Suprapubic skin (tissue), 4 donors: Measurements from ENCODE around the gene EFCAB10. TPM values are rescaled to one million over a fixed set of nuclear protein-coding genes. Genes with fewer than 3 reads are reported as not detected.
"Not testable (repeated sequence)": the region's sequence is repeated elsewhere in the genome, so short reads cannot be mapped to it uniquely, and the experiment has no call there.

ENCODE experiments used
- DNase-seq, 2 donors: peaks; one replicate each; pipeline ENCODE4 v3.0.0-alpha.2; 2019; ENCODE audit warnings: low spot score in 2 of 2
- H3K27ac ChIP-seq: fragments of 200-600 bp; sonication (generic); one replicate; pipeline ENCODE4 v1.5.1; 2019
- H3K27me3 ChIP-seq: fragments of 200-600 bp; sonication (generic); one replicate; pipeline ENCODE4 v1.5.1; 2019
- H3K36me3 ChIP-seq: fragments of 200-600 bp; sonication (generic); one replicate; pipeline ENCODE4 v1.5.1; 2019
- H3K4me1 ChIP-seq: fragments of 200-600 bp; sonication (generic); one replicate; pipeline ENCODE4 v1.5.1; 2019
- H3K4me3 ChIP-seq: fragments of 200-600 bp; sonication (generic); one replicate; pipeline ENCODE4 v1.5.1; 2019; ENCODE audit warnings: mild to moderate bottlenecking
- H3K9me3 ChIP-seq: fragments of 200-600 bp; sonication (generic); one replicate; pipeline ENCODE4 v1.5.1; 2019
- CTCF ChIP-seq, 2 donors: fragments of 200-600 bp in 1 of 2; fragments of 450-650 bp in 1 of 2; sonication (generic) in 1 of 2; IDR thresholded peaks; one replicate each; pipeline ENCODE4 v1.5.1; 2016 to 2019; ENCODE audit warnings: antibody characterized with exemption in 2 of 2, mild to moderate bottlenecking in 1 of 2, moderate library complexity in 1 of 2
- EP300 ChIP-seq: sonication (generic); formaldehyde crosslinking; IDR thresholded peaks from one replicate; pipeline ENCODE4 v1.6.1; 2017; ENCODE audit warnings: antibody characterized with exemption
- POLR2A ChIP-seq, 2 donors: fragments of 450-650 bp; IDR thresholded peaks; one replicate each; pipeline ENCODE4 v1.6.1; 2017; ENCODE audit warnings: antibody characterized with exemption in 2 of 2, mild to moderate bottlenecking in 2 of 2, moderate library complexity in 2 of 2
- POLR2AphosphoS5 ChIP-seq, 3 donors: sonication (generic); formaldehyde crosslinking; IDR thresholded peaks; one replicate each; pipeline ENCODE4 v1.6.1; 2017; ENCODE audit warnings: antibody characterized with exemption in 3 of 3
- WGBS: methylation state at CpG from one replicate; pipeline ENCODE4 v1.1.5; 2018; 5-methylcytosine and 5-hydroxymethylcytosine counted together
- total RNA-seq, 4 donors: library from RNA; depleted of rRNA; stranded (reverse); fragments of >200 nt; gene quantifications; one replicate each; pipeline ENCODE4 v1.1.0, GENCODE V29; 2016

The EFCAB10 gene
- total RNA-seq, 4 donors from 2014 or later, result not detected

- Histone ChIP-seq H3K27me3 (no peaks in the 10 kb centered on the region), H3K36me3 (no peaks in the 10 kb centered on the region), H3K4me1 (peaks cover 17% of the 10 kb centered on the region), H3K9me3 (no peaks in the 10 kb centered on the region), H3K4me3 (peak overlapping the region; percentile 84), H3K27ac (peak overlapping the region; percentile 90)
- no peak for TF ChIP-seq EP300
- no peak for TF ChIP-seq CTCF (IDR thresholded peaks at IDR 0.05)
- no peak for TF ChIP-seq POLR2AphosphoS5 (IDR thresholded peaks at IDR 0.05)
- no peak for TF ChIP-seq POLR2A (IDR thresholded peaks at IDR 0.05)
- 8% methylated on average over 25 of the region's 25 CpGs for WGBS
- DNase-seq, result peak; percentile 78 to 86
Measured at GRCh38 chr7:105521027-105521716, 60.1 kb downstream of the EFCAB10 start.

GRCh38 chr7:105520620-105521019 is 60.7 kb downstream of the EFCAB10 start:
- H3K4me3 ChIP-seq, result peak overlapping the region; percentile 84
- WGBS, result 89% methylated on average over 7 of the region's 7 CpGs
- not testable (repeated sequence) for DNase-seq, H3K27me3 ChIP-seq, H3K27ac ChIP-seq, H3K9me3 ChIP-seq, H3K36me3 ChIP-seq
- H3K4me1 ChIP-seq, result peaks cover 17% of the 10 kb centered on the region

- no peak for DNase-seq
- no peak overlapping the region for H3K4me3 ChIP-seq
- WGBS, result 90% methylated on average over 6 of the region's 6 CpGs
- H3K9me3 ChIP-seq, result no peaks in the 10 kb centered on the region
- peaks cover 17% of the 10 kb centered on the region for H3K4me1 ChIP-seq
- no peak overlapping the region for H3K27ac ChIP-seq
- H3K27me3 ChIP-seq, result no peaks in the 10 kb centered on the region
- H3K36me3 ChIP-seq, result no peaks in the 10 kb centered on the region
- TF ChIP-seq POLR2AphosphoS5 (IDR thresholded peaks at IDR 0.05) (no peak), EP300 (no peak), CTCF (IDR thresholded peaks at IDR 0.05) (no peak), POLR2A (IDR thresholded peaks at IDR 0.05) (no peak)
Measured at GRCh38 chr7:105519353-105519752, 61.9 kb downstream of the EFCAB10 start.

- H3K36me3 ChIP-seq, DNase-seq, H3K4me1 ChIP-seq, H3K27ac ChIP-seq, H3K4me3 ChIP-seq, H3K9me3 ChIP-seq, H3K27me3 ChIP-seq: not testable (repeated sequence)
- 98% methylated on average over 7 of the region's 7 CpGs for WGBS
Measured at GRCh38 chr7:105515610-105516009, 65.7 kb downstream of the EFCAB10 start.

Other genes with a start within 250 kb of the EFCAB10 start
- 10 to 100 TPM; 61.7 to 89.1 (median 78.4) TPM for gene SRPK2, start 192.6 kb downstream of the EFCAB10 start, total RNA-seq
- 10 to 100 TPM; 17.0 to 22.1 (median 19.6) TPM for gene PUS7, start 59.2 kb downstream of the EFCAB10 start, total RNA-seq
- 10 to 100 TPM; 12.9 to 39.5 (median 17.4) TPM for gene RINT1, start 49.3 kb downstream of the EFCAB10 start, total RNA-seq